Esophagus mucosa (tissue), 1 donor: ENCODE data around the gene DDX18. TPM values are rescaled to one million over a fixed set of nuclear protein-coding genes. Genes with fewer than 3 reads are reported as not detected.

ENCODE experiments used
- ATAC-seq: fragments of 200-7000 bp; cut with Tn5 transposase; one replicate; pipeline ENCODE4 v1.9.1; 2020
- total RNA-seq: library from RNA; stranded (reverse); gene quantifications from one replicate; pipeline ENCODE4 v1.2.4, GENCODE V29; 2023
- donor health status: DM: yes; HTN: yes; CAD: no.

The DDX18 gene
- total RNA-seq, 1 donor from 2014 or later: 31.1 TPM

DNA sequence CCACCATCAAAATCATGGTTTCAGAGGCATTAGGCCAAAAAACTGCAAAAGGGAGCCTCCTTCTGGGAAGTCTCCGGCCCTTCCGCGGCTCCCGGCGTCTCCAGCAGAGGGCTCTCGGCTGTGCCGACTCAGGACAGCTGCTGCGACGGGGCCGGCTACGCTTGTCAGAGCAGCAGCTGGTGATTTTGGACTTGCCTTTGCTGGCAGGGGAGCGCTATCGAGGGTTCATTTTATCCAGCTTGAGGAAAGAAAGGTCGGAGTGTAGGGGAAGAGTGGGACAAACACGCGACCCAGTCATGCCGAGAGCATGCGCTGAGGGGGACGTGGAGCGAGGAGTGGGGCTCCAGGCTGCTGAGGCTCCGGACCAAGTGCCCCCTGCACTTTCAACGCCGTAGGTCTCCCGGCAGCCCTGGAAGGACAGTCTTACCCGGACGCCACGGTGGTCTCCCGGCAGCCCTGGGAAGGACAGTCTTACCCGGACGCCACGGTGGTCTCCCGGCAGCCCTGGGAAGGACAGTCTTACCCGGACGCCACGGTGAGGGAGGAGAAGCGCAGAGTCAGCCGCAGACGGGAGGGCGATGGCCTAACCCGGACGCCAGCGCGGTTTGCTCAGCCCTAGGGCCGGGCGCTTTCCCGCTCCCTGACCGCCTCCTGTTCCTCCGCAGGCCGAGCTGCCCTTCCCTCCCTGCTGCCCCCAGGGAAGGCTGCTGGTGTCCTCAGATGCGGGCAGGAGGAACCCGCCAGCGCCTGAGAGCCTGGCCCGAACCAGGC is 21.7 kb downstream of the DDX18 start:
- peak; percentile 81 for ATAC-seq

DNA sequence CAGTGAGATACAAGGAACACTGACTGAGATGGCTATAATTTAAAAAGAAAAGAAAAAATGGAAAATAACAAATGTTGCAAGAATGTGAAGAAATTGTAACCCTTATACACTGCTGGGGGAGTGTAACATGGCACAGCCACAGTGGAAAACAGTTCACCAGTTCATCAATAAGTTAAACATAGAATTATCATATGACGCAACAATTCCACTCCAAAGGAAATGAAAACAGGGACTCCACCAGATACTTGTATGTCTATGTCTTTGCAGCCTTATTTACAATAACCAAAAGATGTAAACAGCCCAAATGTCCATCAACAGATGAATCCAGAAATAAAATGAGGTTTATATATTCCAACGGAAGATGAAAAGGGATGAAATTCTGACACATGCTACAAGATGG is 30.8 kb downstream of the DDX18 start:
- ATAC-seq: no peak

- ATAC-seq: no peak
These were observed 35.5 kb downstream of the DDX18 start for GRCh38 chr2:117850015-117850414.

DNA sequence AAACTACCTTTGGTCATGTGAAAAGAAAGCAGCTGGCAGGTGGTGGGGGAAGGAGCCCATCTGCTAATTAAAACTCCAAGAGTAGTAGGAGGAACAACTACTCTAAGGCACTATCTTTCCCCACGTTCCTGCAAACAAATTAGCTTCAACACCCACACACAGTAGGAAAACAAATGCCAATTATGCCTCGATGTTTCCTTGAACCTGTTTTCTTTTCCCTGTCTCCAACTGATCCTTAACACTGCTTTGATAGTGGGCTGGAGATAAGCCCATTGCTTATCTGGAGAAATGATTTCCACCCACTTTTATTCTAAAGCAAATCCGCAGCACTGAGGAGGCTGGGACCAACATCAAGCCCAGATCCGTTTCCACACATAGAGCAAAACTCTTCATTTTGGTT is 36.0 kb downstream of the DDX18 start:
- ATAC-seq: no peak

DNA sequence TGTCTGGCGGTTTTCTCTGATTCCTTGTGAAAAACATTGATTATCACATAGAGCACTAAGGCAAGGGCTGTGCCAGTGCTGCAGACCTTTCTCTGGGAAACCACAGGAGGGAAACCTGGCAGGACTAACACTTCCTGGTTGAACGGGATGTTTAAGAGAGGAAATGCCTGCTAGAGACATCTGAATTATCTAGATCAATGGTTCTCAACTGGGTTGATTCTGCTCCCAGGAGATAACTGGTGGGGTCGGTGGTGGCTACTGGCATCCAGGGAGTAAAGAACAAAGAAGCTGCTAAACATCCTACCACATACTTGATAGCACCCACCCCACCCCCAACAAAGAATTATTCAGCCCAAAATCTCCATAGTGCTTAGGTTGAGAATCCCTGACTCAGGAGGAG is 37.5 kb downstream of the DDX18 start:
- ATAC-seq: no peak

DNA sequence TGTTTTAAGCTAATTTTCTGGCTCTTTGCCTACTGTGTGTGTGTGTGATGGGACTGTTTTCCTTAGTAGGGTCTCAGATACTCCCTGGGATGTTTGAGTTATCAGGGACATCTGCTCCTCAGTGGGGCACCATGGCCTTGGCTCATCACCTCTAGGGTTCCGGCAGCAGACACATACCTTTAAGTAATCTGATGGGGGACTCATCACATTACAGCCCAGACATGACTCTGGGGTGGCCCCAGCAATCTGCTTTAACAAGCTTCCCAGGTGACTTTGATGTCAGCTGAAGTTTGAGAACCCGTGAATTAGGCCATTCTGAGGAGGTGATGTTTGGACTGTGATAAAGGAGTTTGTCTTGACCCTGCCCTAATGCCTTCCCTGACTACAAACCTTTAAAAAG is 38.8 kb downstream of the DDX18 start:
- ATAC-seq: no peak

GRCh38 chr2:117853873-117854272 is 39.4 kb downstream of the DDX18 start:
- ATAC-seq: no peak

DNA sequence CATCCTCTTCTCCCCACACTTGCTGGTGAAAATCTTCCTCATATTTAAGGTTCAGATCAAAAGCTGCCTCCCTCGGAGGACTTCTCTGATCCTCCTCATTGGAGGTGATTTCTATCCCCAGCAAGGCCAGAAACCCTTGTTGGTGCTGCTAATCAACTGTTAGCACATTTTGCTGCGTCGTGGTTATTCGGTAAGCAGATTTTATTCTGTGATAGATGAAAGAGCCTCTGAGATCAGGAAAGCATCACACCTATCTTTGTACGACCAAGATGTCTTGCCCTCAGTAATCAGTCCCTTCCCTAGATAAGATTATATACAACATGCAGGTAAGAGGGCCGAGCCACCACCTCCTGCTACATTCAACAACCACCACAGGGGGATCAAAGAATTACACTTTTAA is 40.1 kb downstream of the DDX18 start:
- no peak for ATAC-seq

DNA sequence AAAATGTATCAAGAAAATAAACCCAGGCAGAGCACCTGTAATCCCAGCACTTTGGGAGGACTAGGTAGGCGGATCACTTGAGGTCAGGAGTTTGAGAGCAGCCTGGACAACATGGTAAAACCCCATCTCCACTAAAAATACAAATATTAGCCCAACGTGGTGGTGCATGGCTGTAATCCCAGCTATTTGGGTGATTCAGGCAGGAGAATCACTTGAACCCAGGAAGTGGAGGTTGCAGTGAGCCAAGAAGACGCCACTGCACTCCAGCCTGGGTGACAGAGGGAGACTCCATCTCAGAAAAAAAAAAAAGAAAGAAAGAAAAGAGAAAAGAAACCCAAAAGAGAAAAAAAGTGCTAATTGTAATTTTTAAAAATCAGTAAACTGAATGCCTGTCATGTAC is 41.4 kb downstream of the DDX18 start:
- ATAC-seq: no peak

DNA sequence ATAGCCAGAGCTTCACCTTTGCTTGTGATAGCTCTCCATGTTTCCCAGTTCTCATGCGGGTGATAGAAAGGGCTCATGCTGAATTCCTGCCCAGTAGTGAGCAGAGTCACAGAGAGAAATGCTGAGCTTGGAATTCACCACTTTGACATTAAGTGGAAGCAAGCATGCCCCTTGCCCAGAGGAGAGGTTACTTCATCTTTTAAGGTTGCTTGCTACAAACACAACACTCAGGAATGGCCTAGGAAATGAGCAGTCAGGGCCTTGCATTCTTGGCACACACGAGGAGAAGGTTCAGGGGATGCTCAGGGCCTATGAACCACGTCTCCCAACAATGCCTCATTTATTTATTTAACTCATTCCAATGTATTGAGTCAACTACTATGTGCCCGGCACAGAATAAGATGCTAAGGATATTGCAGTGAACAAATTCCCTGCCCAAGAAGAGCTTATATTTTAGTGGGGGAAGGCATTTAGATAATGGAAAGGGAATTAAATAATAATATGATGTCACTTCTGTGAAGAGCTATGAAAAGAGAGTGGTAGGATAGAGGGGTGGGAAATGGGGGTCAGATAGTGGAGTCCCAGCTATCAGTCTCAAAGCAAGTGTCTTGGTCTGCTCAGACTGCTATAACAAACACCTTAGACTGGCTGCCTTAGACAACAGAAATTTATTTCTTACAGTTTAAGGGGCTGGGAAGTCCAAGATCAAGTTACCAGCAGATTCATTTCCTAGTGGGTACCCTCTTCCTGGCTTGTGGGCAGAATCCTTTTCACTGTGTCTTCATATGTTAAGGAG is 42.1 kb downstream of the DDX18 start:
- no peak for ATAC-seq

- no peak for ATAC-seq
These were observed 43.8 kb downstream of the DDX18 start for GRCh38 chr2:117858336-117858735.

- no peak for ATAC-seq
These were observed 44.5 kb downstream of the DDX18 start for GRCh38 chr2:117858892-117859531.

- ATAC-seq: no peak
These were observed 45.0 kb downstream of the DDX18 start for GRCh38 chr2:117859532-117859911.

GRCh38 chr2:117859924-117860647 is 45.6 kb downstream of the DDX18 start:
- no peak for ATAC-seq

DNA sequence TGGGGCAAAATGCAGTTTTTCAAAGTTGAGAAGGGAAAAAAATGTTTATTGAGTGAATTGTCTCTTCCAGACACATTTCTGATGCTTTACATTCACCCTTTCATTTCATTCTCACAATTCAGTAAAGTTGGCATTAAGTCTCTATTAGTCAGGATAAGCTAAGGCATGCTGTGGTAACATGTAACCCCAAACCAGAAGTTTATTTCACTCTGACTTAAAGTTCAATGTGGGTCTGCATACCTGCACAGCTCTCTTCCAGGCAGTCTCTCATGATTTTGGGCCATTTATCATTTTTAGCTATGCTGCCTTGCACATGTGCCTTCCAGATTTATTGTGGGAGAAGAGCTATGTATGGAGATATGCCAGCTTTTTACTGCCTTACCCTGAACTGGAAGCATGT is 48.0 kb downstream of the DDX18 start:
- ATAC-seq: no peak

DNA sequence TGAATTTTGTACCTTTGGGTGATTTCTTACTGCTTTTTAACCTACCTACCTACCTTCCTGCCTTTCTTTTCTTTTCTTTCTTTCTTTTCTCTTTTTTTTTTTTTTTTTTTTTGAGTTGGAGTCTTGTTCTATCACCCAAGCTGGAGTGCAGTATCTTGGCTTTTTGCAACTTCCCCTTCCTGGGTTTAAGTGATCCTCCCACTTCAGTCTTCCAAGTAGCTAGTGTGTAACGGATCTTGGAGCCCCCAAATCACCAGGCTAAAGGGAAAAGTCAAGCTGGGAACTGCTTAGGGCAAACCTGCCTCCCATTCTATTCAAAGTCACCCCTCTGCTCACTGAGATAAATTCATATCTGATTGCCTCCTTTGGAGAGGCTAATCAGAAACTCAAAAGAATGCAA is 61.3 kb downstream of the DDX18 start:
- ATAC-seq: no peak

- ATAC-seq: no peak
These were observed 64.5 kb downstream of the DDX18 start for GRCh38 chr2:117879003-117879402.

Other genes starting within 250 kb of the DDX18 start
- gene CCDC93, start 199.4 kb downstream of the DDX18 start, total RNA-seq: 11.5 TPM